ENCODE results near the gene SLC35G6.
"Not testable (repeated sequence)": the region's sequence is repeated elsewhere in the genome, so short reads cannot be mapped to it uniquely, and the experiment has no call there.

The SLC35G6 gene

DNA sequence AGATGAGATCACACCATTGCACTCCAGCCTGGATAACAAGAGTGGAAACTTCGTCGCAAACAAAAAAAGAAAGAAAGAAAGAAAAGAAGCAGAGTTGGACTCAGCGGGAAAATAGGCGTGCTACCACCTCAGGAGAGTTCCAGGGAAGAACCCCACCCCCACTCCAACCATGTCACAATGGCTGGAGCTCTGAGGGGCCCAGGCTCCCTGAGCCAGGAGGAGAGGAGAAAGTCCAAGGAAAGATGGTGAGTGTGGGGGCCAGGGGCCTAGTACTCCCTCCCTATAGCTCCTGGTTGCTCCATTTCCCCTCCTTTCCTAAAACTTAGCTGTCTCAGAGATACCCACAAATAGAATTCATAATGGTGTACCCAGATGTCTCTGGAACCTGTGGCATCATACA, at the start of gene SLC35G6:
Gene SLC35G6, plus strand, starts transcription at position 172 of the 400 bp plus-strand sequence. Its CDS starts 71 bp downstream, at position 243.
- not testable (repeated sequence) for FAIRE-seq

DNA sequence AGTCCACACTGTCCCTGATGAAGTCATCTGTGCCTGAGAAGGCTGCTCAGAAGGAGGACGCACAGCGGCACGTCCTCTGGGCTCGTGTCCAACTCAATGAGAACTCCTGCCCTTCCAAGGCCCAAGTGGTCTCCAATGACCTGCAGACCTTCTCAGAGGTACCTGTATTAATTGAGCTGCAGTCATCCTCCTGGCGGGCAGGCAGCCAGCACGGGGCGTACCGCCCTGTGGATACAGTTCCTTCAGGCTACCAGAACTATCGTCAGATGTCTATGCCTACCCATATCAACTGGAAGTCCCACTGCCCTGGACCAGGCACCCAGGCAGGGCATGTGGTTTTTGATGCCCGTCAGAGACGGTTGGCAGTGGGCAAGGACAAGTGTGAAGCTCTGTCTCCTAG, 49.0 kb upstream of the SLC35G6 start:
- FAIRE-seq: no peak

GRCh38 chr17:7435676-7436555, 45.3 kb upstream of the SLC35G6 start:
- FAIRE-seq: no peak

GRCh38 chr17:7436556-7437368, 44.5 kb upstream of the SLC35G6 start:
- FAIRE-seq: no peak

GRCh38 chr17:7437369-7437863, 43.8 kb upstream of the SLC35G6 start:
- FAIRE-seq: no peak

GRCh38 chr17:7437950-7438614, 43.2 kb upstream of the SLC35G6 start:
- peak; percentile 65 for FAIRE-seq

- FAIRE-seq: no peak
Measured at GRCh38 chr17:7438656-7439460, 42.4 kb upstream of the SLC35G6 start.

- no peak for FAIRE-seq
Measured at GRCh38 chr17:7439462-7440112, 41.7 kb upstream of the SLC35G6 start, which contains the start of gene FGF11. FGF11 (plus strand) TSS chr17:7439512; CDS start chr17:7439621, 109 bp downstream.

DNA sequence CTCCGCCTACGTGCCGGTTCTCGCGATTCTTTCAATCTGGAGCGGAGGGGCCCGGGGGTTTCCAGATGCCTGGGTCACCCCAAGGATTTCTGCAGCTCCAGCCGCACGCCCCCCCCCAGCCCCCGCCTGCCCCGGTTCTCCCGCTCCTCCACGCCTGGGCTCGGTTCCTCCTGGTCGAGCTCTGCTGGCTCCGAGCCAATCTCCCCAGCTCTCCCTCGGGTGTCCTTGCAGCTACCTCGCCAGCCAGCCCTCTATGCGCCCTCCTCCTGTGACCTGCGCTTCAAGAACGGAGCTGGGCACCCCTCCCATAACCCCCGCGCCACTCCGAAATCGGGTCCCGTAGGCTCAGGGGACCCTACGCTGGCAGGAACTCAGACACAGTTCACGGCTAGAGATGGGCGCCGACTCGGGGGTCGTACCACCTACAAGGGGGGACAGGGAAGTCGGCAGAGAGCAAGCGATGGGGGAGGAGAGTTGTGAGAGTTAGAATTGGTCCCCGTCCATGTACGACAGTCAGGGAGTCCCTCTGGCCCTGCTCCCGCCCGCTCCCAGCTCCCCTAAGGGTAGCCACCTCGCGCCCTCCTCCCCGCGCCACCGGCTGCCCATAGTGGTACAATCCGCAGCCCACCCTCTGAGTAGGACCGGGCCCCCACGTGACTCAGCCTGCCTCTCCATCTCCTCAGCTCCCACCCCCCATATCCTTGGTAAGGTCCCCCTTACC, 41.0 kb upstream of the SLC35G6 start:
- FAIRE-seq: no peak

DNA sequence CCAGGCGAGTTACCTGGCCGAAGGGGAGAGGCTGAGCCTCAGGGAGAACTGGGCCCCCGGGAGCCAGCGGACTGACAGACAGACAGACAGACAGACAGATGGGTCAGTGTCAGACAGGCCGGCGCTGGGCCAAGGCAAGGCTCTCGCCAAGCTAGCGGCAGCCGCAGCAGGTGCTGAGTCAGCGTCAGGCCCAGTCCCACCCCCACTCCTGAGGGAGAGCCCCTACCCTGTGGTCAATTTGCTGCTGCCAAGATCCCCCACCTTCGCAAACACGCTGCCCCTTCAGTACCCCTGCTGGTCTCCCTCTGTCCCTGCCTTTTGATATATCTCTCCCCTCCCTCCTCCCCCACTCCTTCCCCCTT, 40.4 kb upstream of the SLC35G6 start:
- no peak for FAIRE-seq

DNA sequence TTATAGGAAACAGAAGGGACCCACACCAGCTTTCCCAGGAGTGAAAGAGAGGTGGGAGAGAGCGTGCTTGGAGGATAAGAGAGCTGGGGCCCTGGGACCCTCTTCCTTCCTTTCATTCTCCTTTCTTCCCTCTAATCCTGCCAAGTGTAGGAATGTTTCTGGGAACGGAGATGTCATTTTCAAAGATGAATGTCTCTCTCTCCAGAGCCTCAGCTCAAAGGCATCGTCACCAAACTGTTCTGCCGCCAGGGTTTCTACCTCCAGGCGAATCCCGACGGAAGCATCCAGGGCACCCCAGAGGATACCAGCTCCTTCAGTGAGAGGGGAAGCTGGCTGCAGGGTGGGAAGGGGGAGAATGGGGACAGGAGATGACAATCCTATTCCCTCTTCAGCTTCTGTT, 40.0 kb upstream of the SLC35G6 start:
- no peak for FAIRE-seq

DNA sequence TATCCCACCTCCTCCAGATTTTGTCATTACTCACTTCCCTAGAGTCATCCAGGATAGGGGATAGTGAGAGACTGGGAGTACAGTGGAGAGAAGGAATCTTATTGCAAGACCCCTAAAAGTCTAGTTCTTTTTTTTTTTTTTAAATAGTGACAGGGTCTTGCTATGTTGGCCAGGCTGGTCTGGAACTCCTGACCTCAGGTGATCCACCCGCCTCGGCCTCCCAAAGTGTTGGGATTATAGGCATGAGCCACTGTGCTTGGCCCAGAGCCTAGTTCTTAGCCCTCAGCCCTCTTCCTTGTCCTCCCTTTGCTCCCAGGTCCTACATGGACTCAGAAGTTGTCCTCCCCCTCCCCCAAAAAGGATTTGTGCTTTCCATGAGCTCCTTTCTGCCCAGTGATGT, 39.1 kb upstream of the SLC35G6 start:
- FAIRE-seq: no peak

GRCh38 chr17:7443499-7444485, 37.5 kb upstream of the SLC35G6 start:
- no peak for FAIRE-seq

DNA sequence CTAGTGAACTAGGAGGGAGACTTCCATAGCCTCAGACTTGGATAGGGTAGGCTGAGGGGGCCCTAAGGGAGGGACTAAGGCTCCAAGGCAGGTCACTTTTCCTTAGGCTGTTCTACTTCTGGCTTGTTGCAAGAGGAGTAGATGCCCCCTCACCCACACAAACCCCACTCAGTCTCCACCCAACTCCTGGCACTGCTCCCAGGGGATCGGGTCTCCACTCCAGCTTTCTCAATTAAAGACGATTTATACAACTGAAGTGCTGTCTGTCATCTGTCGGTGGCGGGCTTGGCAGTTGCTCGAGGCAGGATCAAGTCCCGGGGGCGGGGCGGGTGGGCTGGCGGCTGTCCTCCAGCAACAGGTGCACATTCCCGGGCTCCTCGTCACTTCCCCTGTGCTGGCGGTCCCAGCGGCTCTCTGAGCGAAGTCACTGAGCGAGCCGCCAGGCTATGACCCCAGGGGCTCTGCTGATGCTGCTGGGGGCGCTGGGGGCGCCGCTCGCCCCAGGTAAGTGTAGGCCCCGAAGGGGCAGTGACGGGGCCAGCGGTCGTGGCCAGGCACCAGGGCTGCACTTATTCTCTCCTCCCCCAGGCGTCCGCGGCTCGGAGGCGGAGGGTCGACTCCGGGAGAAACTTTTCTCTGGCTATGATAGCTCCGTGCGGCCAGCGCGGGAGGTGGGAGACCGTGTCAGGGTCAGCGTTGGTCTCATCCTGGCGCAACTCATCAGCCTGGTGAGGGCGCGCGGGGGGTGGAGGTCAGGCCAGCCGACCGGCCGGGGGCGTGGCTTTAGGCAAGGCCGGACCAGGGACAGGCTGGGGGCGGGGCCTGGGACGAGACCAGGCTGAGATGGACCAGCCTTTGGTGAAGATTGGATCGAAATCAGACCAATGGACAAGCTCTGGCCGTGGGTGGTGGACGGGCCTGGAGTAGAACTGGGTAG, 36.3 kb upstream of the SLC35G6 start, which contains the start of gene CHRNB1:
Gene CHRNB1, plus strand, starts transcription at position 380 of the 937 bp plus-strand sequence. Its CDS starts 67 bp downstream, at position 447.
- no peak for FAIRE-seq

DNA sequence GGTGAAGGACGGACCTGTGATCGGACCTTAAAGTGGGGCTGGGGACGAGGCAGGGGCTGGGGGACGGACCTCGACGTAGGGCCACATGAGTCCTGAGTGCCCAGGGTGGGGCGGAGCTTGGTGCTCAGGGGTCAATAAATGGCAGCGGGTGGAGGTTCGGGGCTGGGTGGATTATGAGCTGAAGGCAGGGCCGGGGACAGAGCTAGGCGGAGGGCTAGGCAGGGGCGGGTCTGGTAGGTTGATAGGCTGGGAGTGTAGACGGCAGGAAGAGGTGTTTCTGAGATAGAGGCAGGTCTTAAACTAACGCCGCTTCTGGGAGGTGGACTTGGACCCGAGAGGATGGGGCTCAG, 35.7 kb upstream of the SLC35G6 start:
- no peak for FAIRE-seq

- FAIRE-seq: no peak
Measured at GRCh38 chr17:7448461-7448860, 32.8 kb upstream of the SLC35G6 start.

DNA sequence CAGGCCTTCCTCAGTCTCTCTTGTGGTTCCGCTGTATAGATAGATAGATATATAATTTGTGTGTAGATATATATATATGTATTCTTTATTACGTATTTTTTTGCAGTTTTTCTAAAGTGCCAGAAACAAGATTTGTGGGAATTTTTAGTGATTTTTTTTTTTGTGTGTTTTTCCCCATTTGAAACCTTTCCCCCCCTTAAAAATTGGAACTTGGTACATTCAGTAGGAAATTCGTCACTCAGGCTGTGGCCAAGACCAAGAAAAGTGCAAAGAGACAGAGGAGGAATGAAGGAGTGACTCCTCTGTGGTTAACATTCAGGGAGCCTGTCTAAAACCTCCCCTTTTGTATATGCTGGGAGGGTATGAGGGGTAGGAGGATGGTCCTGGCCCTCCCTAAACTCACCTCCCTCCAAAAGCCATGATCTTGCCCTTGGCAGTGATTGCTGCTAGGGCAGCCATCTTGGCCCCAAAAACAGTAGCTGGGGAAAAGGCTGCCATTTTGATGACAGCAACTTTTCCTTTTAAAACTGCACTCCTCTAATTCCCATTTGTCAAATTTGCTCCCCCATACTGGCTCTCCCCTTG, 21.2 kb upstream of the SLC35G6 start:
- peak; percentile 44 for FAIRE-seq
